Endodermal cell (in vitro differentiated cells): Measurements from ENCODE around the gene BRD3. TPM values are rescaled to one million over a fixed set of nuclear protein-coding genes. Genes with fewer than 3 reads are reported as not detected.

ENCODE experiments used
- DNase-seq: peaks from one replicate; pipeline ENCODE4 v3.0.0-alpha.2; 2017
- H3K27ac ChIP-seq: 2 replicates; pipeline ENCODE4 v1.5.1; 2013; ENCODE audit warnings: mild to moderate bottlenecking, low read depth, low read length, moderate library complexity
- H3K27me3 ChIP-seq: 2 replicates; pipeline ENCODE4 v1.6.1; 2013; ENCODE audit warnings: mild to moderate bottlenecking, low read length, moderate library complexity; ENCODE audit not compliant: insufficient read depth, control insufficient read depth, poor library complexity, severe bottlenecking
- H3K36me3 ChIP-seq: 2 replicates; pipeline ENCODE4 v1.7.0; 2013; ENCODE audit warnings: mild to moderate bottlenecking, low read length, moderate library complexity; ENCODE audit not compliant: control insufficient read depth, insufficient read depth
- H3K4me1 ChIP-seq: one replicate; pipeline ENCODE4 v1.7.0; 2013; ENCODE audit warnings: low read length; ENCODE audit not compliant: control insufficient read depth, insufficient read depth
- H3K4me3 ChIP-seq: 2 replicates; pipeline ENCODE4 v1.5.1; 2013; ENCODE audit warnings: mild to moderate bottlenecking, low read length, moderate library complexity
- H3K9ac ChIP-seq: 2 replicates; pipeline ENCODE4 v1.6.1; 2013; ENCODE audit warnings: mild to moderate bottlenecking, low read length, moderate library complexity; ENCODE audit not compliant: poor library complexity, severe bottlenecking; ENCODE audit errors: extremely low read depth
- H3K9me3 ChIP-seq: 2 replicates; pipeline ENCODE4 v1.6.1; 2013; ENCODE audit warnings: mild to moderate bottlenecking, low read length, moderate library complexity; ENCODE audit not compliant: control insufficient read depth
- H3K27ac Mint-ChIP-seq: 2 replicates; pipeline ENCODE4 v1.8.0; 2020; ENCODE audit warnings: mixed read lengths
- H3K27me3 Mint-ChIP-seq: 2 replicates; pipeline ENCODE4 v1.8.0; 2021; ENCODE audit warnings: mild to moderate bottlenecking, mixed read lengths; ENCODE audit not compliant: insufficient read depth
- H3K36me3 Mint-ChIP-seq: 2 replicates; pipeline ENCODE4 v1.8.0; 2020; ENCODE audit warnings: low read depth, mixed read lengths
- H3K4me1 Mint-ChIP-seq: 2 replicates; pipeline ENCODE4 v1.8.0; 2020; ENCODE audit warnings: mixed read lengths
- H3K4me3 Mint-ChIP-seq: 2 replicates; pipeline ENCODE4 v1.8.0; 2020; ENCODE audit warnings: mild to moderate bottlenecking, moderate library complexity, mixed read lengths
- H3K9me3 Mint-ChIP-seq: 2 replicates; pipeline ENCODE4 v1.8.0; 2020; ENCODE audit warnings: mild to moderate bottlenecking, mixed read lengths
- WGBS, 2 experiments: methylation state at CpG; one replicate each; pipeline versions ENCODE4 v1.1.5 to v1.1.7; 2013; ENCODE audit warnings: missing lambda C conversion rate in 2 of 2, mixed read lengths in 1 of 2; ENCODE audit not compliant: insufficient coverage in 1 of 2, insufficient read length in 1 of 2; 5-methylcytosine and 5-hydroxymethylcytosine counted together
- total RNA-seq, 2 donors: library from RNA; stranded (reverse); fragmentation: NEBNext Ultra II Directional in 1 of 2; extraction: Animal tissue kit (Norgen Biotek cat#: 25700) in 1 of 2; gene quantifications; 2 replicates in 1 of 2; 3 replicates in 1 of 2; pipeline ENCODE4 v1.2.1, GENCODE V29; 2021
- TF ChIP-seq, protein P1 (sequence below): fragments of 200-600 bp; sonication (generic); conservative IDR thresholded peaks from 2 replicates; pipeline ENCODE4 v1.5.0; 2021; ENCODE audit warnings: antibody characterized with exemption, mild to moderate bottlenecking

The BRD3 gene
- total RNA-seq, 2 donors from 2014 or later, result 92.3 to 103 TPM

- Histone ChIP-seq H3K9me3 (no peaks in the 10 kb centered on the region), H3K9ac (no peak overlapping the region), H3K4me3 (no peak overlapping the region), H3K4me1 (no peaks in the 10 kb centered on the region), H3K27me3 (no peaks in the 10 kb centered on the region), H3K36me3 (peaks cover 20% of the 10 kb centered on the region), H3K27ac (no peak overlapping the region)
- peak; percentile 53 for DNase-seq
- H3K4me1 Mint-ChIP-seq, result peaks cover 16% of the 10 kb centered on the region
- TF ChIP-seq, protein P1, sequence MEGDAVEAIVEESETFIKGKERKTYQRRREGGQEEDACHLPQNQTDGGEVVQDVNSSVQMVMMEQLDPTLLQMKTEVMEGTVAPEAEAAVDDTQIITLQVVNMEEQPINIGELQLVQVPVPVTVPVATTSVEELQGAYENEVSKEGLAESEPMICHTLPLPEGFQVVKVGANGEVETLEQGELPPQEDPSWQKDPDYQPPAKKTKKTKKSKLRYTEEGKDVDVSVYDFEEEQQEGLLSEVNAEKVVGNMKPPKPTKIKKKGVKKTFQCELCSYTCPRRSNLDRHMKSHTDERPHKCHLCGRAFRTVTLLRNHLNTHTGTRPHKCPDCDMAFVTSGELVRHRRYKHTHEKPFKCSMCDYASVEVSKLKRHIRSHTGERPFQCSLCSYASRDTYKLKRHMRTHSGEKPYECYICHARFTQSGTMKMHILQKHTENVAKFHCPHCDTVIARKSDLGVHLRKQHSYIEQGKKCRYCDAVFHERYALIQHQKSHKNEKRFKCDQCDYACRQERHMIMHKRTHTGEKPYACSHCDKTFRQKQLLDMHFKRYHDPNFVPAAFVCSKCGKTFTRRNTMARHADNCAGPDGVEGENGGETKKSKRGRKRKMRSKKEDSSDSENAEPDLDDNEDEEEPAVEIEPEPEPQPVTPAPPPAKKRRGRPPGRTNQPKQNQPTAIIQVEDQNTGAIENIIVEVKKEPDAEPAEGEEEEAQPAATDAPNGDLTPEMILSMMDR, result no peak
- H3K36me3 Mint-ChIP-seq, result peaks cover 11% of the 10 kb centered on the region
- peak overlapping the region; percentile 82 for H3K27ac Mint-ChIP-seq
- no peak overlapping the region for H3K4me3 Mint-ChIP-seq
- 91 to 96% methylated on average over 12 to 23 of the region's 23 CpGs for WGBS, 2 experiments
- no peaks in the 10 kb centered on the region for H3K27me3 Mint-ChIP-seq
- H3K9me3 Mint-ChIP-seq, result no peaks in the 10 kb centered on the region
Measured at GRCh38 chr9:134056483-134057306, 11.1 kb downstream of the BRD3 start.

DNA sequence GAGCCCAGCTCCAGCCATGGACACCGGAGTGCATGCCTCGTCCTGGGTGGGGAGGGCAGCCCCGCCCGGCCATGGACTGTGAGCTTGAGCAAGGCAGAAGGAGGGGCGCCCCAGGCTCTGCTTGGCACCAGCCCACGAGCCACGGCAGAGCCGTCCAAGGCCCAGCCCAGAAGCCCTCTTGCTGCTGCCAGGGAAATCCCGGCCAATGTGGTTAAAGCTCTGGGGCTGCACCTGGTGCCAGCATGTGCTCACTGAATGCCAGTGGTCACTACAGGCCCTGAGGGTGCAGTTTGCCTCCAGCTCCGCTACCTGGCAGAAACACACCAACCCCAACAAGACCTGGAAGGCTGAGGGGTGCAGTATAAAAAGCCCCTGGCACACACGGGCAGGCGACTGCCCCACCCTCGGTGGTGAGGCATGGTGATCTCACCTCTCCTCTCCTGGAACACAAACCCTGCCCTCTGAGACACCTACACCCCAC lies 11.8 kb downstream of the BRD3 start:
- peak; percentile 41 for DNase-seq
- Mint-ChIP-seq H3K9me3 (no peaks in the 10 kb centered on the region), H3K27ac (peak overlapping the region; percentile 74), H3K36me3 (peaks cover 18% of the 10 kb centered on the region), H3K4me1 (peaks cover 16% of the 10 kb centered on the region), H3K4me3 (no peak overlapping the region), H3K27me3 (no peaks in the 10 kb centered on the region)
- H3K9ac ChIP-seq, result no peak overlapping the region
- H3K9me3 ChIP-seq, result no peaks in the 10 kb centered on the region
- peaks cover 26% of the 10 kb centered on the region for H3K36me3 ChIP-seq
- no peaks in the 10 kb centered on the region for H3K4me1 ChIP-seq
- no peak overlapping the region for H3K27ac ChIP-seq
- 94 to 96% methylated on average over 6 to 13 of the region's 13 CpGs for WGBS, 2 experiments
- no peak overlapping the region for H3K4me3 ChIP-seq
- no peaks in the 10 kb centered on the region for H3K27me3 ChIP-seq
- TF ChIP-seq, protein P1, result no peak

DNA sequence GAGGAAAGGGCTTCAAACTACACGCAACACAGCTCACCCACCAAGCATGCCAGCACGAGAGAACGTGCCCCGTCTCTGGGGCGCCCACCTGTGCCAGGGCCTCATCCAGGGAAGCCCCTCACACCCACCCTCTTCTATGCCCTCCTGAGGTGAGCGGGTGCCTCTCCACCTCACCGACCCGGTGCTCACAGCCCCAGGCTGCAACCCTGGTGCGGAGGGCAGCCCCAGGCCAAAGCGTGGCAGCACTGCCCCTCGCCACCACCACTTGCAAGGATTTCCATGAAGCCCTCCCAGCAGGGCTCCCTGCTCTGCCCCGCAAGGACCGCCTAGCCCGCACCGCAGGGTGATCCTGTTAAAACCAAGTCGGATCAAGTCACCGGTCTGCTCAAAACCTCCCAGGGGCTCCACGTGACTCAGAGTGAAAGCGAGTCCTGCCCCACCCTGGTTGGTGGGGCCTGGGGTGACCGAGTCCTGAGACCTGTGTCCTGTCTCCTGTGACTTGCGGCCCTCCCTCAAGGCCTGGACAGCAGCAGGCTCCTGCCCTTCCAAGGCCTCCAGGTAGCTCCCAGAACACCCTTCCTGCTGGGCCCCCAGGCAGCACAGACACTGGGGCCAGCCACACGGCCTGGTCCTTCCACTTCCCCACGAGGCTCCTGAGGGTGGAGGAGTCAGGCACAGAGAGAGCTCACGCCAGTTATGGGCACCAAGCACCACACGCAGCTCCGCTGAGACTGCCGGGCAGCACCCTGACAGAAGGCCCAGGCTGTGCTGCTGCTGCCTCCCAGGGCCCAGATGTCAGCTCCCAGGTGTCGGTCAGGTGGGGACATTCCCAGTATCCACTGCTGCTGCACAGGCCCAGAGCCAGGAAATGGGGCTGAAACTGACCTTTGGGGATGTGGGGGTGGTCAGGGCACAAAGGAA lies 12.7 kb downstream of the BRD3 start:
- TF ChIP-seq, protein P1, result no peak
- no peak overlapping the region for H3K27ac ChIP-seq
- H3K4me3 ChIP-seq, result no peak overlapping the region
- H3K36me3 ChIP-seq, result peaks cover 30% of the 10 kb centered on the region
- Mint-ChIP-seq H3K27ac (peak overlapping the region; percentile 74), H3K4me3 (no peak overlapping the region), H3K27me3 (no peaks in the 10 kb centered on the region), H3K36me3 (peaks cover 23% of the 10 kb centered on the region), H3K9me3 (no peaks in the 10 kb centered on the region), H3K4me1 (peaks cover 16% of the 10 kb centered on the region)
- no peaks in the 10 kb centered on the region for H3K27me3 ChIP-seq
- peak; percentile 39 for DNase-seq
- H3K9ac ChIP-seq, result no peak overlapping the region
- H3K4me1 ChIP-seq, result no peaks in the 10 kb centered on the region
- WGBS, 2 experiments, result 94 to 96% methylated on average over 22 to 28 of the region's 28 CpGs
- H3K9me3 ChIP-seq, result no peaks in the 10 kb centered on the region
